VCaP (cell line): Measurements from ENCODE around the gene HOXC4.

Experiments
- H3K27ac ChIP-seq: fragments of 450-650 bp; 2 replicates; pipeline ENCODE4 v1.5.1; 2017
- CTCF ChIP-seq: fragments of 450-650 bp; conservative IDR thresholded peaks from 2 replicates; pipeline ENCODE4 v1.5.1; 2017; ENCODE audit warnings: mild to moderate bottlenecking, moderate library complexity

HOXC4 gene

DNA sequence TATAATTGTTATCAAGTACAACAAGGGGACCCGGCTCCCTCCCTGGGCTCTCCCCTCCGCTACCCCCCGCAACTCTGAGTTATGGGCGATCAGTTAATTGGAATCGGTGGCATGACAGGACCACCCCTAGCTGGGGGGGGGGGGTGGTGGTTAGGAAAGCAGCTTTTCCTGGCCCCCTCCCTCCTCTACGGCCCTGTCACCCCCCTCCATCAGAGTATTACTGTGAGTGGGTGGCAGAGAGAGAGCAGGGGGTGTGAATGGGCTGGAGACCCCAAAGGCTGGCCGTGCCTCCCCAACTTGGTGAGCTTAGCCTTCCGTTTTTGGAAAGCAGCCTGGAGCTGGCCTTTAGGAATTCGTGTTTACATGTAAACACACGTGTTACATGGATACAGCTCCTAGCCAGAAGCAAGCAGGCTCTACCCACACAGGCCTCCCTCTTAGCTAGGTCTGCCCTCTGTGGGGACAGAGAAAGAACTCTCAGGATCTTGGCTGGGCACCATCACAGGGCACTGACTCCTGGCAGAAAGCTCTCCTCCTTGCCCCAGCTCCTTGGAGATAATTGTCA, 1.1 kb upstream of the HOXC4 start:
- H3K27ac ChIP-seq = peak overlapping the region; percentile 27
- no peak for TF ChIP-seq CTCF

GRCh38 chr12:54053003-54053750, 458 bp upstream of the HOXC4 start:
- no peak for TF ChIP-seq CTCF
- peak overlapping the region; percentile 27; the same call in 1 of the 2 replicates for H3K27ac ChIP-seq

DNA sequence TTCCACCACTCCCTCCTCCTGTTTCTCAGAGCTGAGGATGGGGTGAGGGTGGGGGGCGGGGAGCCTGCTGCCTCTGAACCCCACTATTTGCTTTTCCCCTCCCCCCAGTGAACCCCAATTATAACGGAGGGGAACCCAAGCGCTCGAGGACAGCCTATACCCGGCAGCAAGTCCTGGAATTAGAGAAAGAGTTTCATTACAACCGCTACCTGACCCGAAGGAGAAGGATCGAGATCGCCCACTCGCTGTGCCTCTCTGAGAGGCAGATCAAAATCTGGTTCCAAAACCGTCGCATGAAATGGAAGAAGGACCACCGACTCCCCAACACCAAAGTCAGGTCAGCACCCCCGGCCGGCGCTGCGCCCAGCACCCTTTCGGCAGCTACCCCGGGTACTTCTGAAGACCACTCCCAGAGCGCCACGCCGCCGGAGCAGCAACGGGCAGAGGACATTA, 1.1 kb downstream of the HOXC4 start:
- TF ChIP-seq CTCF = no peak
- H3K27ac ChIP-seq = no peak overlapping the region

GRCh38 chr12:54055552-54055951, 1.9 kb downstream of the HOXC4 start:
- no peak for TF ChIP-seq CTCF
- no peak overlapping the region for H3K27ac ChIP-seq

DNA sequence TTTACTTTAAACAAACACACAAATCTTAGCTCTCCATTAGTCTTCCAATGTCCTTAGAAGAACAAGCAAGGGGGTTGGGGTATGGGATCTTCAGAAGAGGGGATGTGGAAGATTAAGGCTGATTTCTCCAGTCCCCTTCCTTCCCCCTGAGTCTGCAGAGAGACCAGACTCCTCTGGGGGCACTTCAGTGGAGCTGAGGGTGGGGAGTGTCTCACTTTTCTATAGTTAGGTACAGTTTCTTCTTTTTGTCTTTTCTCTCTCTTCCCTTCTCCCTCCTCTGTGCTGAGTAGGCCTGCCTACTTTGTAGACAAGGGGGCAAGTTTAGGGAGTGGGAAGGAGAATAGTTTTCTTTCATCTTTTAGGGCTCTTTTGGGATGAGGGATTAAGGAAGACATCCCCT, 2.5 kb downstream of the HOXC4 start:
- H3K27ac ChIP-seq = no peak overlapping the region
- TF ChIP-seq CTCF = no peak

DNA sequence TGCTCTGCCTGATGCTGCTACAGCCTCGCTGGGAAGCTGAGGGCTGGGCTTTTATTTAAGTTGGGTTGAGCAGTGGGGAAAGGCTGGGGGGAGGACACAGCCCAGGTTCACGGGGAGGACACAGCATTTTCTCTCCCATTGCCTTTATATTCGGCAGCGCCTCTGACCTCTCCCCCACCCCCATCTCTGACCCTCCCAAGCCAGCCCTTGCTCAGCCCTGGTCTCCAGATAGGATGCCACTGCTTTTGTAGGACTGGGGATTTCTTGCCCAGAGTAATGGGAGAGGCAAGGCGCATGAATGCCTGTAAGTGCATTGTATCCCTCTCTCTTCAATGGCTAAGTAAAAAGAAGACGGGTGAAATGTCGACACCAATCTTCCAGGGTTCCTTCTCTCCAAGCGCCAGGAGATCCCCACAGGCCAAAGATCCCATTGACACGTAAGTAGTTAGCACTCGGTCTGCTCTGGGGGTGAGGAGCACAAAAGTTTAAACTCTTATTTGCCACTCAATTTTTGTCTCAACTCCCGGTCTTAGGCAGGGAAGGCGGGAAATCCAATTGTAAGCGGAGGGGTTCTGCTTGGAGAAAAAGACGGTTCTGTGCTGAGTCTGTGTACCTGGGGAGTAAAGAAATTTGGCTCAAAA, 4.6 kb downstream of the HOXC4 start:
- no peak overlapping the region for H3K27ac ChIP-seq
- no peak for TF ChIP-seq CTCF

DNA sequence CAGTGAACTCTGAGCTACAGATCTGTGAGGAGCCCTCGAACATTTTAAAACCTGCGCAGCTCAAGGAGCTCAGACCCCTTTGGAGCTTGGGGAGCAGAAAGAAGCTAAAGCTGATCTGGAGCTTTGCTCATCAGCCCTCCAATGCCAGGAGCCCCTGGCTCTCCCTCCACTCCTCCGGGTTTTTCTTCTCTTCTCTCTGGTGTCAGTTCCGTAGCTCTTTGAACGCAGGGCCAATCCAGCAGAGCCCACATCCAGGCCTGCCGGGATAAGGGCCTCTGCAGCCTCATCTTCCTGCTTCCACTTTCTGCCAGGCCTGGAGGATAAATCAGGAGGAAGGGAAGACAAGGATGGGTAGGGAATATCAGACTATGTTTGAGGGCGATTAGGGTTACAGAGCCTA, 6.0 kb downstream of the HOXC4 start:
- TF ChIP-seq CTCF = no peak
- no peak overlapping the region for H3K27ac ChIP-seq
